Activated T-helper 17 cell treated with anti-CD3 and anti-CD28 coated beads, Interleukin-2, amount 50 U/mL, for 72 hours (primary cell): Measurements from ENCODE around the gene CFAP74. TPM values are rescaled to one million over a fixed set of nuclear protein-coding genes. Genes with fewer than 3 reads are reported as not detected.

ENCODE experiments used
- ATAC-seq: fragments of 150-1000 bp; cut with Tn5 transposase; replicated peaks from 2 replicates; pipeline ENCODE4 v1.10.0; 2021; ENCODE audit warnings: mild to moderate bottlenecking, moderate library complexity
- H3K27ac Mint-ChIP-seq: one replicate; pipeline ENCODE4 v1.8.0; 2022; ENCODE audit warnings: mixed read lengths
- H3K27me3 Mint-ChIP-seq: one replicate; pipeline ENCODE4 v1.8.0; 2022; ENCODE audit warnings: mixed read lengths
- H3K36me3 Mint-ChIP-seq: one replicate; pipeline ENCODE4 v1.8.0; 2022; ENCODE audit warnings: low read depth, mild to moderate bottlenecking, mixed read lengths
- H3K4me1 Mint-ChIP-seq: one replicate; pipeline ENCODE4 v1.8.0; 2022; ENCODE audit warnings: mixed read lengths
- H3K4me3 Mint-ChIP-seq: one replicate; pipeline ENCODE4 v1.8.0; 2022; ENCODE audit warnings: mild to moderate bottlenecking, mixed read lengths
- H3K9me3 Mint-ChIP-seq: one replicate; pipeline ENCODE4 v1.8.0; 2022; ENCODE audit warnings: mixed read lengths
- total RNA-seq, 2 donors: library from RNA; stranded (reverse); gene quantifications; one replicate each; pipeline ENCODE4 v1.2.3, GENCODE V29; 2022

CFAP74 gene
- total RNA-seq, 2 donors from 2014 or later = not detected

GRCh38 chr1:1922956-1923833, 80.4 kb downstream of the CFAP74 start:
- Mint-ChIP-seq H3K36me3 (no peaks in the 10 kb centered on the region), H3K27ac (no peak overlapping the region)

DNA sequence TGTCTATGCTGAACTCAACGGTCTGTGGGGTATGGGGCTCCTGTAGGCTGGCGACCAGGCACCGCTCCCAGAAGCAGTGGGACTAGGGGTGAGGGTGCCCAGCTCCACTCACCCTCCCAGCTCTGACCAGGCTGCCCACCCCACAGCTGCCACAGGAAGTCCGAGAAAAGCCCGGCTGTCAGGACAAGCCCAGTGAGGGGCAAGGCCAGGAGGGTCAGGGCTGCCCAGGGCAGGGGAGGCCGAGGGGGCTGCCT, 81.0 kb downstream of the CFAP74 start:
- no peak overlapping the region for H3K4me3 Mint-ChIP-seq
- no peaks in the 10 kb centered on the region for H3K4me1 Mint-ChIP-seq
- H3K27ac Mint-ChIP-seq = no peak overlapping the region
- H3K9me3 Mint-ChIP-seq = no peaks in the 10 kb centered on the region
- no peak for ATAC-seq
- H3K36me3 Mint-ChIP-seq = no peaks in the 10 kb centered on the region
- no peaks in the 10 kb centered on the region for H3K27me3 Mint-ChIP-seq

More at GRCh38 chr1:1922956-1923833, 80.4 kb downstream of the CFAP74 start:
- H3K4me3 Mint-ChIP-seq = no peak overlapping the region
- no peaks in the 10 kb centered on the region for H3K4me1 Mint-ChIP-seq
- ATAC-seq = no peak
- no peaks in the 10 kb centered on the region for H3K27me3 Mint-ChIP-seq
- H3K9me3 Mint-ChIP-seq = no peaks in the 10 kb centered on the region

DNA sequence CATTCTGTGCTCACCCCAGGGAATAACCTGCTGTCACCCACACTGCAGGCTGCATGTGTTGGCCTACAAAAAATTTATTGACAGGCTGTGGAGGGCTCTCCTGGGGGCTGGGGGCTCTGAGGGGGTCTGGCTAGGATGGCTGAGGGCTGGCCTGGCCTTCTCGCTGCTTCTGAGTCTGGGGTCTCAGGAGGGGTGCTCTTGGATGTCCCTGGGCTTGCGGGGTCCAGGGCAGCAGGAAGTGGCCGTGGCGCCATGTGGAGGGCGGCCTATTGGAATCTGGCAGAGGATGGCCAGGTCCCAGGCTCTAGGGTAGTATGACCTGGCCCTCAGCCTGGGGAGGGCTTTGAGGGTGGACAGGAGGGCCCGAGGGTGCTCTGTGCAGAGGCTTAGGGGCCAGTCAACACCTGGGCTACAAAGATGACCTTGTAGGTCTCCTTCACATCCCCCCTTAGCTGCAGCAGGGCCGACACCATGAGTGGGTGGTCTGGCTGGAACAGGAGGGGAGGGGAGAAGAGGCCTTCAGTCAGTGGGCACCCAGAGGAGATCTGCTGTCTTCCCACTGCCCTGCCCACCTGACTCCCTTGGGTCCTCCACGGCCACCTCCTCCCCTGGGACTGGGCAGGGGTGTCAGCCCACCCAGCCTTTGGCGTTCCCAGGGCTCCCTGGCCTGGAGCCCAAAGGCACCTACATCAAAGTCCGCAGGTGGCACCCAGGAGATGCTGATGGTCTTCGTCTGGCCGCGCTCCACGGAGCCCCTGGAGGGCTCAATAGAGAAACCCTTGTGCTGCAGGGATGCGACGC, 81.5 kb downstream of the CFAP74 start:
- ATAC-seq = no peak
- H3K4me1 Mint-ChIP-seq = no peaks in the 10 kb centered on the region
- no peaks in the 10 kb centered on the region for H3K9me3 Mint-ChIP-seq
- no peaks in the 10 kb centered on the region for H3K36me3 Mint-ChIP-seq
- no peak overlapping the region for H3K4me3 Mint-ChIP-seq
- no peaks in the 10 kb centered on the region for H3K27me3 Mint-ChIP-seq
- no peak overlapping the region for H3K27ac Mint-ChIP-seq

GRCh38 chr1:1921459-1921862, 82.1 kb downstream of the CFAP74 start:
- Mint-ChIP-seq H3K4me1 (no peaks in the 10 kb centered on the region), H3K27ac (no peak overlapping the region), H3K27me3 (no peaks in the 10 kb centered on the region), H3K9me3 (no peaks in the 10 kb centered on the region), H3K36me3 (no peaks in the 10 kb centered on the region), H3K4me3 (no peak overlapping the region)
- ATAC-seq = no peak

GRCh38 chr1:1920608-1921458, 82.8 kb downstream of the CFAP74 start:
- Mint-ChIP-seq H3K36me3 (no peaks in the 10 kb centered on the region), H3K4me1 (no peaks in the 10 kb centered on the region), H3K9me3 (no peaks in the 10 kb centered on the region), H3K4me3 (peak overlapping the region; percentile 22), H3K27ac (no peak overlapping the region), H3K27me3 (no peaks in the 10 kb centered on the region)
- no peak for ATAC-seq

GRCh38 chr1:1920057-1920607, 83.5 kb downstream of the CFAP74 start:
- Mint-ChIP-seq H3K9me3 (no peaks in the 10 kb centered on the region), H3K4me1 (no peaks in the 10 kb centered on the region), H3K36me3 (no peaks in the 10 kb centered on the region), H3K27me3 (no peaks in the 10 kb centered on the region), H3K4me3 (peak overlapping the region; percentile 22), H3K27ac (no peak overlapping the region)
- ATAC-seq = no peak

GRCh38 chr1:1919304-1920056, 84.1 kb downstream of the CFAP74 start:
- no peak overlapping the region for H3K27ac Mint-ChIP-seq
- H3K36me3 Mint-ChIP-seq = no peaks in the 10 kb centered on the region
- no peaks in the 10 kb centered on the region for H3K27me3 Mint-ChIP-seq
- peak overlapping the region; percentile 49 for H3K4me3 Mint-ChIP-seq
- H3K9me3 Mint-ChIP-seq = no peaks in the 10 kb centered on the region
- ATAC-seq = peak; percentile 90
- H3K4me1 Mint-ChIP-seq = no peaks in the 10 kb centered on the region

- no peaks in the 10 kb centered on the region for H3K9me3 Mint-ChIP-seq
- H3K27me3 Mint-ChIP-seq = no peaks in the 10 kb centered on the region
- no peaks in the 10 kb centered on the region for H3K36me3 Mint-ChIP-seq
- H3K4me1 Mint-ChIP-seq = no peaks in the 10 kb centered on the region
- peak within 1 kb of the TSS; percentile 49 for H3K4me3 Mint-ChIP-seq
- no peak within 1 kb of the TSS for H3K27ac Mint-ChIP-seq
- ATAC-seq = peak; percentile 40
Measured at GRCh38 chr1:1918901-1919303, 84.7 kb downstream of the CFAP74 start, which contains the start of gene TMEM52. Gene TMEM52 (minus strand): TSS chr1:1919279. CDS start chr1:1919265, 14 bp downstream.

DNA sequence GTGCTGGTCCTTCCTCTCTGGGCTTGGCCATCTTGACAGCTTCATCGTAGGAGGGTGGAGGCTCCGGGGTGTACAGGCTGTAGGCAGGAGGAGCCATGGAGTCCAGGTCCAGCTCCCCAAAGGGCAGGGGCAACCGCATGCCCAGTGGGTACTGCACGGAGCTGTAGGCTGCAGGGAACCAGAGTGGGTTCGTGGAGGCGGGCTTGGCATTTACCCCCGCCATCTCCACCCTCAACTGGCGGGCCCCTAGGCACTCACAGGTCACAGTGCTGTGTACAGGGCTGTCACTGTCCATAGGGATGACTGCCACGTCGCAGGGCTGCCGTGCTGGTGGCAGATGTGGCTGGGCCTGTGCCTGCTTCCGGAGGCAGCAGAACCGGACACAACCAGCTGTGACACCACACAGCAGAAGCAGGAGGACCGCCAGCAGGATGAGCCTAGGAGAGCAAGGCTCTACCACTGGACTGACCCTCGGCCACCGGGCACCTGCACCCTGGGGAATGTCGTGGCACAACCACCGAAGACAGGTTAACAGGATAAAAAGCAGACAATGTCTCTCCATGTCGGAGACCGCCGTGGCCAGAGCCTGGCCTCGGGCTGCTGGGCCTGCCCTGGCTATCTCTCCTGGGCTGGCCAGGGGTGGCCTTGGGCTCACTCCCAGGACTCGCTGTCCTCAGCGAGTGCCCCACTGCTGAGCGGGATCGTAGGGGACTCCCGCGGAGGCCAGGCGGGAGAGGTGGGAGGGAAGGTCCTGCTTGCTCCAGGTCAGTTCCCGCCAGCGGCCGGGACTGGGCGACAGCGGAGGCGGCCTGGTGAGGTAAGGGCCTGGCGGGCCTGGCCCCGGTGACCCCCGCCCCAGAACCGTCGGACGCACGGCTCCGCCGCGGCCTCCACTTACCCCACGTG, 85.3 kb downstream of the CFAP74 start:
- ATAC-seq = no peak
- Mint-ChIP-seq H3K9me3 (no peaks in the 10 kb centered on the region), H3K27me3 (no peaks in the 10 kb centered on the region), H3K27ac (no peak overlapping the region), H3K36me3 (no peaks in the 10 kb centered on the region), H3K4me3 (peak overlapping the region; percentile 44), H3K4me1 (no peaks in the 10 kb centered on the region)

- H3K36me3 Mint-ChIP-seq = no peaks in the 10 kb centered on the region
- no peaks in the 10 kb centered on the region for H3K4me1 Mint-ChIP-seq
- peak overlapping the region; percentile 44 for H3K4me3 Mint-ChIP-seq
- H3K9me3 Mint-ChIP-seq = no peaks in the 10 kb centered on the region
- no peak overlapping the region for H3K27ac Mint-ChIP-seq
- ATAC-seq = no peak
- H3K27me3 Mint-ChIP-seq = no peaks in the 10 kb centered on the region
Measured at GRCh38 chr1:1917304-1917976, 86.1 kb downstream of the CFAP74 start.

DNA sequence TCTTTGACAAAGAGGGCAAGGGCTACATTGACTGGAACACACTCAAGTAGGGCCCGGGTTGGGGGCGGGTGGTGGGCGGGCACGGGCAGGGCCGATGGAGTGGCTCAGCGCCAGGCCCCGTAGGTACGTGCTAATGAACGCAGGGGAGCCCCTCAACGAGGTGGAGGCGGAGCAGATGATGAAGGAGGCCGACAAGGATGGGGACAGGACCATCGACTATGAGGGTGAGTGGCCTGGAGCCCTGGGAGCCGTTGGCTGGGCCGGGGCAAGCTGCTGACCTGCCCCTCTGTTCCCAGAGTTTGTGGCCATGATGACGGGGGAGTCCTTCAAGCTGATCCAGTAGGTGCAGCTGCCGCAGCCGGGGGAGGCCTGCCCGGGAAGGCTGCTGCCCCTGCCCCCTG, 86.7 kb downstream of the CFAP74 start:
- Mint-ChIP-seq H3K36me3 (no peaks in the 10 kb centered on the region), H3K4me3 (no peak overlapping the region), H3K9me3 (no peaks in the 10 kb centered on the region), H3K27me3 (no peaks in the 10 kb centered on the region), H3K4me1 (no peaks in the 10 kb centered on the region), H3K27ac (no peak overlapping the region)
- no peak for ATAC-seq

GRCh38 chr1:1915911-1916840, 87.4 kb downstream of the CFAP74 start:
- Mint-ChIP-seq H3K4me1 (no peaks in the 10 kb centered on the region), H3K27ac (no peak overlapping the region), H3K27me3 (no peaks in the 10 kb centered on the region), H3K36me3 (no peaks in the 10 kb centered on the region), H3K4me3 (no peak overlapping the region), H3K9me3 (no peaks in the 10 kb centered on the region)
- ATAC-seq = no peak
